RWPE2 (cell line): Measurements from ENCODE around the gene OR2M7.
"Not testable (repeated sequence)": the region's sequence is repeated elsewhere in the genome, so short reads cannot be mapped to it uniquely, and the experiment has no call there.

Experiments
- ATAC-seq: fragments of 200-7000 bp; cut with Tn5 transposase; 3 replicates; pipeline ENCODE4 v1.9.1; 2021; ENCODE audit warnings: low read depth
- DNase-seq: peaks from one replicate; pipeline ENCODE4 v3.0.0-alpha.2; 2020; ENCODE audit warnings: low spot score
- H3K27ac ChIP-seq: fragments of 450-650 bp; 2 replicates; pipeline ENCODE4 v1.5.1; 2017; ENCODE audit warnings: mild to moderate bottlenecking; ENCODE audit not compliant: poor library complexity, severe bottlenecking
- H3K27me3 ChIP-seq: fragments of 250-450 bp; sonication (Bioruptor Pico); 2 replicates; pipeline ENCODE4 v1.5.1; 2021; ENCODE audit warnings: mild to moderate bottlenecking, moderate library complexity; ENCODE audit not compliant: insufficient read depth, poor library complexity, severe bottlenecking
- H3K36me3 ChIP-seq: fragments of 250-450 bp; sonication (Bioruptor Pico); 2 replicates; pipeline ENCODE4 v1.5.1; 2020; ENCODE audit warnings: low read depth, mild to moderate bottlenecking, moderate library complexity
- H3K4me1 ChIP-seq: fragments of 250-450 bp; sonication (Bioruptor Pico); 2 replicates; pipeline ENCODE4 v1.5.1; 2021; ENCODE audit warnings: mild to moderate bottlenecking, moderate library complexity; ENCODE audit not compliant: insufficient read depth, poor library complexity, severe bottlenecking
- H3K4me3 ChIP-seq: fragments of 250-450 bp; sonication (Bioruptor Pico); 2 replicates; pipeline ENCODE4 v1.5.1; 2021; ENCODE audit warnings: mild to moderate bottlenecking, moderate library complexity; ENCODE audit not compliant: severe bottlenecking
- H3K9me3 ChIP-seq: fragments of 250-450 bp; sonication (Bioruptor Pico); 2 replicates; pipeline ENCODE4 v1.5.1; 2021; ENCODE audit warnings: mild to moderate bottlenecking, moderate library complexity; ENCODE audit not compliant: severe bottlenecking
- TF ChIP-seq, protein P1 (sequence below): fragments of 450-650 bp; IDR thresholded peaks from one replicate; pipeline ENCODE4 v1.5.1; 2017; ENCODE audit warnings: mild to moderate bottlenecking, moderate library complexity; ENCODE audit not compliant: poor library complexity, severe bottlenecking

The OR2M7 gene

DNA sequence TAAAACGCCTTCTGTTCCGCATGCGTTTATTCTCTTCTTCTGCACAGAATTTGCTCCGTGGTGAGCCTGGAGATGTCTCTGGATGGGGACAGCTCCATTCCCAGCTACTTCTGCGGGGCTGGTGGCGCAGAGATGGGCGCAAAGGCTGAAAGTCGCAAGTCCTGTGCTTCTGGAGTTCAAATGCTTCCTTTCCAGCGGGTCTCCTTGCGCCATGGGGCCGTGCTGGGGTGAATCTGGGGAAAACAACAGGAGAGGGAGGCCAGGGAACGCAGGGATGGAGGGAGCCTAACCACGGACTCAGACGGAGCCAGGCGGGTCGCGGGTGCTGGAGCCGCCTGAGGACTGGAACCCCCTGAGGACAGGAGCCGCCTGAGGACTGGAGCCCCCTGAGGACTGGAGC, 18.3 kb downstream of the OR2M7 start:
- H3K4me3 ChIP-seq, result no peak overlapping the region
- no peak for DNase-seq
- H3K4me1 ChIP-seq, result no peaks in the 10 kb centered on the region
- no peaks in the 10 kb centered on the region for H3K36me3 ChIP-seq
- no peak for ATAC-seq
- no peak overlapping the region for H3K27ac ChIP-seq
- H3K9me3 ChIP-seq, result no peaks in the 10 kb centered on the region
- H3K27me3 ChIP-seq, result no peaks in the 10 kb centered on the region
- TF ChIP-seq, protein P1, sequence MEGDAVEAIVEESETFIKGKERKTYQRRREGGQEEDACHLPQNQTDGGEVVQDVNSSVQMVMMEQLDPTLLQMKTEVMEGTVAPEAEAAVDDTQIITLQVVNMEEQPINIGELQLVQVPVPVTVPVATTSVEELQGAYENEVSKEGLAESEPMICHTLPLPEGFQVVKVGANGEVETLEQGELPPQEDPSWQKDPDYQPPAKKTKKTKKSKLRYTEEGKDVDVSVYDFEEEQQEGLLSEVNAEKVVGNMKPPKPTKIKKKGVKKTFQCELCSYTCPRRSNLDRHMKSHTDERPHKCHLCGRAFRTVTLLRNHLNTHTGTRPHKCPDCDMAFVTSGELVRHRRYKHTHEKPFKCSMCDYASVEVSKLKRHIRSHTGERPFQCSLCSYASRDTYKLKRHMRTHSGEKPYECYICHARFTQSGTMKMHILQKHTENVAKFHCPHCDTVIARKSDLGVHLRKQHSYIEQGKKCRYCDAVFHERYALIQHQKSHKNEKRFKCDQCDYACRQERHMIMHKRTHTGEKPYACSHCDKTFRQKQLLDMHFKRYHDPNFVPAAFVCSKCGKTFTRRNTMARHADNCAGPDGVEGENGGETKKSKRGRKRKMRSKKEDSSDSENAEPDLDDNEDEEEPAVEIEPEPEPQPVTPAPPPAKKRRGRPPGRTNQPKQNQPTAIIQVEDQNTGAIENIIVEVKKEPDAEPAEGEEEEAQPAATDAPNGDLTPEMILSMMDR, result no peak

DNA sequence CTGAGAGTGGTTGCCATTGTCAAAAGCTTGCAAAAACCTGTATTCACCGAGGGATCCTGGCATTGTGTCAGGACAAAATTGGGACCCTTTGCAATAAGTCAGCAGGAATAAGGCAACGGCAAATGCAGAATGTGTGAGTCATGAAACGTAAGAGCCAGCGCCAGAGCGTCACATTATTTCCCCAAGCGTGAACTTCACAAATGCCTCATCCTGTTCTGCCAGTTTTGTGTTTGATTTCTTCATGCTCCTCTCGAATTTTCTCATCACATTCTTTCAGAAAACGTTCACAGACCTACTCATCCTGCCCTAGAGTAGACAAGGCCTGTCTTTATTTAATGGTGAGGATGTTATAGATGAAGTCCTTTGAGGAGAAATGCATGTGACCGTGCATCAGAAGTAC, 18.7 kb downstream of the OR2M7 start:
- not testable (repeated sequence) for H3K9me3 ChIP-seq, H3K27me3 ChIP-seq, DNase-seq, ATAC-seq, H3K4me1 ChIP-seq, H3K27ac ChIP-seq, H3K36me3 ChIP-seq, H3K4me3 ChIP-seq

DNA sequence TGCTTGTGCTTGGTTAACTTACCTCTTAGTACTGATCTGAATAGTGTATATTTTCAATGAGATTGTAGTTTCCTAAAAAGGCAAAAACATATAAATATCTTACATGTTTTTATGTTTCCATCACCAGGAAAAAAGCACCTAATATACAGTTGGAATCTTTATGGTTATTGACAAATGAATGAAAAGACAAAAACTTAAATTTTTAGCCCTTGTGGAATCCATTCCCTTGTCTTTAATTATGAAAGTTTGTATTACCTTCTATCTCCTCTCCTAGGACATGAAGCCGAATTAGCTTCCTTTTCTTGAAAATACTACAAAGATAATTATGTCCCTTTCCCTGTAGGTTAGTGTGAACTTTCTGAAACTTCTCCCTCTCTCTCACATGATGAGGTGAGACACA, 21.0 kb downstream of the OR2M7 start, which contains the start of gene OR2T12:
Gene OR2T12 (minus strand): TSS at position 101 of the 400 bp plus-strand sequence. CDS start 7,846 bp downstream, outside the sequence.
- Histone ChIP-seq H3K27me3 (no peaks in the 10 kb centered on the region), H3K36me3 (no peaks in the 10 kb centered on the region), H3K27ac (no peak within 1 kb of the TSS), H3K9me3 (no peaks in the 10 kb centered on the region), H3K4me3 (no peak within 1 kb of the TSS), H3K4me1 (no peaks in the 10 kb centered on the region)
- no peak for ATAC-seq
- DNase-seq, result no peak
- TF ChIP-seq, protein P1, result no peak

DNA sequence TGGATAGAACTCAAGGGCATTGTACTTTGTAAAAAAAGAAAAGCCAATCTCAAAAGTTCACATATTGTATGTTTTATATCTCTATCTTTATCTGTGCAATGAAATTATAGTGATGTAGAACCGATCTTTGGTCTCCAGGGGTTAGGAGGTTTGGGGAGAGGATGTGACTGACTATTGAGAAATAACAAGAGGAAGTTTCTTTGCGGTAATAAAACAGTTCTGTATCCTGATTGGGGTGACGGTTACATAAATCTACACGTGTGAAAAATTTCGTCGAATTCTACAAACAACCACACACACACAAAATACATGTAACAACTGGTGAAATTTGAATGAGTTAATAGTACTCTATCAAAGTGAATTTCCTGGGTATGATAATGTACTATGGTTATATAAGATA, 36.0 kb downstream of the OR2M7 start:
- Histone ChIP-seq H3K36me3 (no peaks in the 10 kb centered on the region), H3K4me1 (no peaks in the 10 kb centered on the region), H3K4me3 (no peak overlapping the region), H3K27me3 (no peaks in the 10 kb centered on the region), H3K9me3 (no peaks in the 10 kb centered on the region), H3K27ac (no peak overlapping the region)
- DNase-seq (no peak), ATAC-seq (no peak)
- TF ChIP-seq, protein P1, result no peak

DNA sequence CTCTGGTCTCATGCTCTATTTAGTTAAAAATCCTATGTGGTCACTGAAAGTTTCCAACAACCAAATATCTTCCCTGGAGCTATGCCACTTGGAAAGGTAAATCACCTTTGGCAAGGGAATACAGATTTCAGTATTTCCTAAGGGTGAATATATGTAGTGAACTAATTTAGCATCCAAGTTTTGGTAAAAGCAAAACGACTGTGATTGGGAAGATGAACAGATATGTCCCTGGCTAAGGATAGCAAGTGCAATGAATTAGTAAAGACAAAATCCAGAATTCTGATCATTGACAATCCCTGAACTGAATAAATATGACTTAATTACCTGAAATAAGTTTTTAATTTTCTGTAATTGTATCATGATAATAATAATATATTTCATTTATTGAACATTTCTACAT, 46.5 kb downstream of the OR2M7 start, which contains the start of gene OR2T33:
Gene OR2T33 (minus strand): TSS at position 101 of the 400 bp plus-strand sequence. CDS start 4,162 bp downstream, outside the sequence.
- Histone ChIP-seq H3K36me3 (no peaks in the 10 kb centered on the region), H3K4me1 (no peaks in the 10 kb centered on the region), H3K27ac (no peak within 1 kb of the TSS), H3K9me3 (no peaks in the 10 kb centered on the region), H3K27me3 (no peaks in the 10 kb centered on the region), H3K4me3 (no peak within 1 kb of the TSS)
- DNase-seq, result no peak
- no peak for ATAC-seq
- TF ChIP-seq, protein P1, result no peak
